ENCODE measurements around the gene NOC4L. TPM values are rescaled to one million over a fixed set of nuclear protein-coding genes. Genes with fewer than 3 reads are reported as not detected.

NOC4L gene
- total RNA-seq, 1 donor from 2014 or later, result 36.4 TPM

DNA sequence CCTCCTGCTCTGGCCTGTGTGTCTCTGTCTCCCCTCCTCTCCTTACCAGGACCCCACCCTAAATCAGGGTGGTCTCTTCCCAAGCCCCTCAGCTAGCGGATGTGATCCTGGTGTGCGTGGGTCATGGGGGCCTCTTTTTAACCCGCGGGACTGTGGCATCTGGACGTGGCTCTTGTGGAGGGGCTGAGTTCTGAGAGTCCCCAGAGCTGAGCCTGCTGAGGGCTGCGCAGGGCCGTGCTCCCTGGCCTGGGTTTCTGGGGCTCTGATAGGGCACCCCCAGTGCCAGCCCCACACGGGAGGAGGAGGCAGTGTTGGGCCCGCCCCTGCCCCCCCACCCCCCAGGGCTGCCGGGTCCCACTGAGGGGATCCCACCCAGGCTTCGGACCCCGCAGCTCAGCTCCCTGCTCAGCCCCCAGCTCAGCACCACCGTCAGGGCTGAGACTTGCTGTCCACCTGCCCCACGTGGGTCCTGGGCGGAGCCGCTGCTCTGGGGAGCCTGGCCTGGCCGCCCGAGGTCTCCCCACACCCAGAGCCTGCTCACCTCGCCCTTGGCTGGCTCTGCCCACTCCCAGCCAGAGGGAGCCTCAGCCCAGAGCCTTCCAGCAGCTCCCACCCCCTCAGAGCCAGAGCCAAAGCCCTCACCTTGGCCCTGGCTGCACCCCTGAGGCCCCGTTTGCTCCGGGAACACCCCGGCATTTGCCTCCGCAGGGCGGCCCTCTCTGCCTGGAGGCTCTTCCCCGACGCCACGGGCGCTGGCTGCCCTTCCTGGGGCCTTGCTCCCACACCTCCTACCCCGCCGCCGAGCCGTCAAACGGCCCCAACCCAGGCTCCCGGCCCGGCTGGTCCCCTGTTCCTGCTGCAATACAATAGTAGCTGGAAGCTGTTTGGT, 31.5 kb downstream of the NOC4L start:
- Mint-ChIP-seq H3K27me3 (ENCODE audit: low read depth) (peaks cover 35% of the 10 kb centered on the region), H3K9me3 (no peaks in the 10 kb centered on the region), H3K27ac (ENCODE audit: unreplicated experiment) (no peak overlapping the region), H3K4me3 (no peak overlapping the region), H3K36me3 (ENCODE audit: low read depth) (no peaks in the 10 kb centered on the region), H3K4me1 (peaks cover 8% of the 10 kb centered on the region)
- DNase-seq (ENCODE audit: low read depth, low spot score), result no peak
- TF ChIP-seq, protein P1, sequence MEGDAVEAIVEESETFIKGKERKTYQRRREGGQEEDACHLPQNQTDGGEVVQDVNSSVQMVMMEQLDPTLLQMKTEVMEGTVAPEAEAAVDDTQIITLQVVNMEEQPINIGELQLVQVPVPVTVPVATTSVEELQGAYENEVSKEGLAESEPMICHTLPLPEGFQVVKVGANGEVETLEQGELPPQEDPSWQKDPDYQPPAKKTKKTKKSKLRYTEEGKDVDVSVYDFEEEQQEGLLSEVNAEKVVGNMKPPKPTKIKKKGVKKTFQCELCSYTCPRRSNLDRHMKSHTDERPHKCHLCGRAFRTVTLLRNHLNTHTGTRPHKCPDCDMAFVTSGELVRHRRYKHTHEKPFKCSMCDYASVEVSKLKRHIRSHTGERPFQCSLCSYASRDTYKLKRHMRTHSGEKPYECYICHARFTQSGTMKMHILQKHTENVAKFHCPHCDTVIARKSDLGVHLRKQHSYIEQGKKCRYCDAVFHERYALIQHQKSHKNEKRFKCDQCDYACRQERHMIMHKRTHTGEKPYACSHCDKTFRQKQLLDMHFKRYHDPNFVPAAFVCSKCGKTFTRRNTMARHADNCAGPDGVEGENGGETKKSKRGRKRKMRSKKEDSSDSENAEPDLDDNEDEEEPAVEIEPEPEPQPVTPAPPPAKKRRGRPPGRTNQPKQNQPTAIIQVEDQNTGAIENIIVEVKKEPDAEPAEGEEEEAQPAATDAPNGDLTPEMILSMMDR (conservative IDR thresholded peaks at IDR 0.05), result no peak

DNA sequence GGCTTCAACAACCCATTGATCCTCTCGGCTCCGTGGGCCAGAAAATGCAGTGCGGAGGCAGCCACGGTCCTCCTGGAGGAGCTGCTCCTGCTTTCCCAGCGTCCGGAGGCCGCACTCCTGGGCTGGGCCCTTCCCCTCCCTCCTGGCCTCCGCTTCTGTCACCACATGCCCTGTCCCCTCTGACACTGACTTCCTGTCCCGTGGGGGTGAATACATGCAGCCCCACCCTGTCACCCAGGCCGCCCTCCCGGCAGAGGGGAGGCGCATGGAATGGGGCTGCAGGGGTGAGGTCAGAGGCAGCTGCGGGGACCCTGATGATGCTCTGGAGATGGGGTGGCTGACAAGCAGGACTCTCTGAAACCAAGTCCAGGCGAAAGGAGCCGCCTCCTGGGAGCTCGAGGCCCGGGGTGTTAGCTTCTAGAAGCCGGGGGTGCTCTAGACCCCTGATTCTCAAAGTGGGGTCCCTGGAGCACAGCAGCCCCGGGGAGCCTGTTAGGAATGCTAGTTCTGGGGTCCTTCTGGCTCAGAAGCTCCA, 32.2 kb downstream of the NOC4L start:
- TF ChIP-seq, protein P1 (conservative IDR thresholded peaks at IDR 0.05), result no peak
- no peak for DNase-seq (ENCODE audit: low read depth, low spot score)
- Mint-ChIP-seq H3K4me3 (no peak overlapping the region), H3K27me3 (ENCODE audit: low read depth) (peaks cover 41% of the 10 kb centered on the region), H3K27ac (ENCODE audit: unreplicated experiment) (no peak overlapping the region), H3K9me3 (no peaks in the 10 kb centered on the region), H3K4me1 (peaks cover 8% of the 10 kb centered on the region), H3K36me3 (ENCODE audit: low read depth) (no peaks in the 10 kb centered on the region)

DNA sequence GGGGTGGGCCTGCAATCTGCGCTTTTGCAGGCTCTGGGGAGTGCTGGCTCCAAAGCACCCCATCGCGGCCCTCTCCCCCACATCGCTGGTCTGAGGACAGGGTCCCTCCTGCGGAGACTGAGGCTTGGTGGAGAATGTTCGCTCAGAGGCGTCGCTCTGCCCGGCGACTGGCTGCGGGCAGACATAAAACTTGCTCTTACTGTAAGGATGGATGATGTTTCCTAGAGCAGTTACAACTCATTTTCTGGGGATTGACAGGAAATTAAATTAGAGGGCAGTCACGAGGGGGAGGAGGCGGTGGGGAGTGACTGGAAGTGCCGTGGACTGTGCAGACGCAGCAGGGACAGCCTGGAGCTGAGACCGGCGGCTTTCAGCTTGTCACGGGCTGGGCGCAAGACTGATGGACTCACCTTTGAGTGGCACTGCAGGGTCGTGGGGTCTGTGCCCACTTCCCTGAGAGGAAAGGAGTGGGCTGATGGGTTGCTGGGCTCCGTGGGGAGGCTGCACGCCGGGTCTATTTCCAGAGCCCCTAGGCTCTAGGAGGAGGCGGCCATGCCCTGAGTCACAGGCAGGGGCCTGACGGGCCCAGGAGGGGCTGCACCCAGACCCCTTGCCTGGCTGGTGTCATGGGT, 32.8 kb downstream of the NOC4L start:
- peaks cover 8% of the 10 kb centered on the region for H3K4me1 Mint-ChIP-seq
- no peaks in the 10 kb centered on the region for H3K36me3 Mint-ChIP-seq (ENCODE audit: low read depth)
- DNase-seq (ENCODE audit: low read depth, low spot score), result no peak
- TF ChIP-seq, protein P1 (conservative IDR thresholded peaks at IDR 0.05), result no peak
- H3K9me3 Mint-ChIP-seq, result no peaks in the 10 kb centered on the region
- H3K4me3 Mint-ChIP-seq, result no peak overlapping the region
- H3K27ac Mint-ChIP-seq (ENCODE audit: unreplicated experiment), result no peak overlapping the region
- peaks cover 43% of the 10 kb centered on the region for H3K27me3 Mint-ChIP-seq (ENCODE audit: low read depth)

DNA sequence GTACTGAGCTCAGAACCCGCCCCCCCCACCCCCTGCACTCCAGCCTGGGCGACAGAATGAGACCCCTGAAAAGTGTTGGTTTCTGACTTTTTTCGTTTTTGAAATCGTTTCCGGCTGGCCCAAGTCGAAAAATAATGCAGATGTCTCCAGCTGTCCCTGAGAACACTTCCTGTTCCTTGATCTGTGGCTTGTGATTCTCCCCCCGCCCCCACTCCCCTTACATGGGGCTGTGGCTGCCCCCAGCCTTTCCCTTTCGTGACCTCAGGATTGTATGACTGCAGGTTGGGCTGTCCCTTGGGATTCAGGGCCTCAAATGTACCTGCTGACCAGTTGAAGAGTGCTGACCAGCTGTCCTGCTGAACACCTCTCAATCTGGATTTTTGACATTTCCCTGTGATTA, 34.1 kb downstream of the NOC4L start:
- TF ChIP-seq, protein P1 (conservative IDR thresholded peaks at IDR 0.05), result no peak
- Mint-ChIP-seq H3K36me3 (ENCODE audit: low read depth) (no peaks in the 10 kb centered on the region), H3K4me1 (peaks cover 8% of the 10 kb centered on the region), H3K27me3 (ENCODE audit: low read depth) (peaks cover 53% of the 10 kb centered on the region), H3K27ac (ENCODE audit: unreplicated experiment) (no peak overlapping the region), H3K9me3 (no peaks in the 10 kb centered on the region), H3K4me3 (no peak overlapping the region)
- no peak for DNase-seq (ENCODE audit: low read depth, low spot score)

DNA sequence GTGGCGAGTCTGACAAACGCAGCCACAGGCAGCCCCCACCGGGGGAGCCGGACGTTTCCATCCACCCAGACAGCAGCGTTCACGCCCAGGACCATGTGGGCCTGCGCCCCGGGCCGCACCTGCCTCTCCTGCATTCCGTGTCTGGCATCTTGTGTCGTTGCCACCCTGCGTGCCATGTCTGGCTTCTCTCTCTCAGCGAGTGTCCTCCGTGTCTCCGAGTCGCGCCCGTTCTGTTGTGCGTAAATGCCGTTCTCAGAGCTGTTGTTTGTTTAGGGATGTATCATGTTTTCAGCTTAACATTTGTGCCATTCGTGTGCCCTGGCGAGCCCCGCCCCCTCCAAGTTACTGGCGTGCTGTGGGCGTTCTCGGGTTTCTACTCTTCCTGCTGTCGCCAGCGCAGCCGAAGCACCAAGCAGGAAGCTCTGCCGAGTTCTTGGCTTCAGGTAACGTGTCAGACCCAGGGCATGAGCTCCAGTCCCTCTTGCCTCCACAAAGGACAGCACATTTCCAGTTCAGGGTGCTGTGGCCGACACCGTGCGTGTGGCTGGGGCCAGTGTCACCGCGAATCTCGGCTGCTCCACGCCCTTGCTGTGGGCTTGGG, 34.6 kb downstream of the NOC4L start:
- peaks cover 8% of the 10 kb centered on the region for H3K4me1 Mint-ChIP-seq
- DNase-seq (ENCODE audit: low read depth, low spot score), result no peak
- TF ChIP-seq, protein P1 (conservative IDR thresholded peaks at IDR 0.05), result no peak
- no peaks in the 10 kb centered on the region for H3K9me3 Mint-ChIP-seq
- H3K27me3 Mint-ChIP-seq (ENCODE audit: low read depth), result peaks cover 58% of the 10 kb centered on the region
- H3K36me3 Mint-ChIP-seq (ENCODE audit: low read depth), result no peaks in the 10 kb centered on the region
- no peak overlapping the region for H3K27ac Mint-ChIP-seq (ENCODE audit: unreplicated experiment)
- no peak overlapping the region for H3K4me3 Mint-ChIP-seq

Measured in neural crest cell (in vitro differentiated cells).